HepG2 (cell line): Measurements from ENCODE around the gene MTFP1. TPM values are rescaled to one million over a fixed set of nuclear protein-coding genes. Genes with fewer than 3 reads are reported as not detected.

Experiments used
- E2F1 ChIP-seq: sonication (generic); formaldehyde crosslinking; IDR thresholded peaks from 2 replicates; pipeline ENCODE4 v1.5.0; 2020; ENCODE audit warnings: missing genetic modification reagents
- ELF4 ChIP-seq: sonication (generic); formaldehyde crosslinking; IDR thresholded peaks from 2 replicates; pipeline ENCODE4 v1.5.0; 2020; ENCODE audit warnings: missing genetic modification reagents, mild to moderate bottlenecking, moderate library complexity, borderline replicate concordance
- HOXA3 ChIP-seq: sonication (generic); formaldehyde crosslinking; IDR thresholded peaks from 2 replicates; pipeline ENCODE4 v1.5.0; 2020; ENCODE audit warnings: missing genetic modification reagents
- MTF2 ChIP-seq: sonication (generic); formaldehyde crosslinking; IDR thresholded peaks from 2 replicates; pipeline ENCODE4 v1.5.0; 2020; ENCODE audit warnings: missing genetic modification reagents, borderline replicate concordance
- SAP130 ChIP-seq: IDR thresholded peaks from 2 replicates; pipeline ENCODE4 v1.6.1; 2016; ENCODE audit warnings: low read depth
- SNAPC4 ChIP-seq: sonication (generic); formaldehyde crosslinking; IDR thresholded peaks from 2 replicates; pipeline ENCODE4 v1.4.0; 2020; ENCODE audit warnings: mild to moderate bottlenecking, missing genetic modification reagents
- ZBTB40 ChIP-seq, 2 experiments: fragments of 450-650 bp in 1 of 2; sonication (generic) in 1 of 2; formaldehyde crosslinking in 1 of 2; IDR thresholded peaks; 2 replicates each; pipeline versions ENCODE4 v1.6.1 to v1.8.0; 2016 to 2022; ENCODE audit warnings: antibody characterized with exemption in 1 of 2, mild to moderate bottlenecking in 1 of 2, missing genetic modification reagents in 1 of 2
- ZFY ChIP-seq: sonication (generic); formaldehyde crosslinking; IDR thresholded peaks from 2 replicates; pipeline ENCODE4 v1.4.0; 2020; ENCODE audit warnings: missing genetic modification reagents
- ZNF430 ChIP-seq: sonication (generic); formaldehyde crosslinking; IDR thresholded peaks from 2 replicates; pipeline ENCODE4 v1.9.0; 2021; ENCODE audit warnings: mild to moderate bottlenecking, missing genetic modification reagents
- ZNF446 ChIP-seq: sonication (generic); formaldehyde crosslinking; IDR thresholded peaks from 2 replicates; pipeline ENCODE4 v1.5.0; 2020; ENCODE audit warnings: mild to moderate bottlenecking, missing genetic modification reagents
- ZNF563 ChIP-seq: sonication (generic); formaldehyde crosslinking; IDR thresholded peaks from 2 replicates; pipeline ENCODE4 v1.8.0; 2022; ENCODE audit warnings: mild to moderate bottlenecking, moderate library complexity, missing genetic modification reagents
- polyA plus RNA-seq, 8 experiments: library from polyadenylated mRNA; depleted of rRNA in 3 of 8; stranded (reverse) in 7 of 8; unstranded in 1 of 8; fragments of >200 nt; fragmentation: Illumina TruSeq in 4 of 8; extraction: Trizol in 4 of 8; gene quantifications; 2 replicates each; pipeline versions ENCODE4 v1.2.1 to v1.2.3, GENCODE V29; 2011 to 2016; ENCODE audit warnings: low read depth in 4 of 8, missing spikeins in 1 of 8, mixed read lengths in 1 of 8; ENCODE audit not compliant: insufficient read depth in 1 of 8
- total RNA-seq, 5 experiments: library from RNA; depleted of rRNA; stranded (reverse); fragments of >200 nt; fragmentation: Illumina TruSeq; extraction: Trizol; gene quantifications; 2 replicates each; pipeline ENCODE4 v1.2.3, GENCODE V29; 2016; ENCODE audit warnings: low read depth in 1 of 5

Gene MTFP1
- total and polyA plus RNA-seq, 2 of the 13 experiments (the other 11 are each of a cell fraction or from before 2014, with no cell fraction given): 29.5 to 45.6 TPM

- TF ChIP-seq SNAPC4 (CRISPR knock-in tag) (no peak), HOXA3 (CRISPR knock-in tag) (peak; percentile 61; the same call in 1 of the 2 replicates), ZFY (CRISPR knock-in tag) (peak; percentile 69; the same call in 1 of the 2 replicates), ELF4 (CRISPR knock-in tag) (0 out of 2 replicates have a peak, but pooled peaks have one; percentile 19), ZNF563 (peak; percentile 74; the same call in 1 of the 2 replicates), MTF2 (CRISPR knock-in tag) (0 out of 2 replicates have a peak, but pooled peaks have one; percentile 17), E2F1 (CRISPR knock-in tag) (peak; percentile 43; the same call in 1 of the 2 replicates), ZBTB40 (IDR thresholded peaks at IDR 0.05) (no peak), ZBTB40 (CRISPR knock-in tag; IDR thresholded peaks at IDR 0.05) (0 out of 2 replicates have a peak, but pooled peaks have one; percentile 37), ZNF430 (0 out of 2 replicates have a peak, but pooled peaks have one; percentile 44), SAP130 (CRISPR knock-in tag) (peak; percentile 85), ZNF446 (CRISPR knock-in tag) (peak; percentile 68; the same call in 1 of the 2 replicates)
These were observed at the start of gene MTFP1 (continued) for GRCh38 chr22:30425616-30426387.
